ENCODE data around the gene ABCC12. TPM values are rescaled to one million over a fixed set of nuclear protein-coding genes. Genes with fewer than 3 reads are reported as not detected.

ABCC12 gene
- polyA plus RNA-seq, 1 donor (not counting 4 experiments of a cell fraction or from before 2014, with no cell fraction given) = not detected

- no peak overlapping the region for H3K27ac ChIP-seq (ENCODE audit: control insufficient read depth, insufficient read depth, low read length)
- H4K20me1 ChIP-seq (ENCODE audit: control insufficient read depth, extremely low read depth, insufficient read depth, low read length) = no peaks in the 10 kb centered on the region
- FAIRE-seq (no peak), DNase-seq (ENCODE audit: low read depth, low spot score) (no peak)
- no peaks in the 10 kb centered on the region for H3K27me3 ChIP-seq (ENCODE audit: control insufficient read depth, extremely low read depth, insufficient read depth, low read length)
- H2AFZ ChIP-seq (ENCODE audit: control insufficient read depth, low read length) = no peak overlapping the region
- H3K36me3 ChIP-seq (ENCODE audit: control insufficient read depth in 2 of 2, extremely low read depth in 1 of 2, insufficient read depth in 2 of 2, low read length in 2 of 2) = no peaks in the 10 kb centered on the region
- H3K9ac ChIP-seq (ENCODE audit: control insufficient read depth, extremely low read depth, insufficient read depth, low read length) = no peak overlapping the region
- TF ChIP-seq EZH2 (IDR thresholded peaks at IDR 0.05; ENCODE audit: low read length) (no peak), CTCF (optimal IDR thresholded peaks at IDR 0.05 in 1 of 3, IDR thresholded peaks at IDR 0.05 in 1 of 3, conservative IDR thresholded peaks at IDR 0.05 in 1 of 3; ENCODE audit: extremely low read depth in 1 of 3, insufficient read depth in 2 of 3, low read length in 3 of 3) (no peak)
- no peaks in the 10 kb centered on the region for H3K79me2 ChIP-seq (ENCODE audit: control insufficient read depth, insufficient read depth, low read length)
- H3K9me3 ChIP-seq (ENCODE audit: control insufficient read depth, low read depth, low read length) = no peaks in the 10 kb centered on the region
- no peak overlapping the region for H3K4me3 ChIP-seq (ENCODE audit: control insufficient read depth in 2 of 3, extremely low read depth in 1 of 3, insufficient read depth in 2 of 3, low read depth in 1 of 3, low read length in 3 of 3)
- no peaks in the 10 kb centered on the region for H3K9me1 ChIP-seq (ENCODE audit: control insufficient read depth, extremely low read depth, insufficient read depth, low read length)
- H3K4me1 ChIP-seq (ENCODE audit: control insufficient read depth, extremely low read depth, insufficient read depth, low read length) = no peaks in the 10 kb centered on the region
- no peak overlapping the region for H3K4me2 ChIP-seq (ENCODE audit: control insufficient read depth, extremely low read depth, insufficient read depth, low read depth, low read length)
- dilution Hi-C loops (cut with MboI; ENCODE audit: extremely low pct_ligation_motif_present, low sequenced_read_pairs) = no loop called here
Observed at GRCh38 chr16:48187779-48188178, 32.0 kb upstream of the ABCC12 start.

GRCh38 chr16:48184681-48185080 is 28.9 kb upstream of the ABCC12 start:
- DNase-seq (ENCODE audit: low read depth, low spot score) = no peak

More at GRCh38 chr16:48184681-48185080, 28.9 kb upstream of the ABCC12 start:
- TF ChIP-seq CTCF (optimal IDR thresholded peaks at IDR 0.05 in 1 of 3, IDR thresholded peaks at IDR 0.05 in 1 of 3, conservative IDR thresholded peaks at IDR 0.05 in 1 of 3; ENCODE audit: extremely low read depth in 1 of 3, insufficient read depth in 2 of 3, low read length in 3 of 3) (no peak), EZH2 (IDR thresholded peaks at IDR 0.05; ENCODE audit: low read length) (no peak)
- no peak for FAIRE-seq
- Histone ChIP-seq H4K20me1 (ENCODE audit: control insufficient read depth, extremely low read depth, insufficient read depth, low read length) (no peaks in the 10 kb centered on the region), H3K4me2 (ENCODE audit: control insufficient read depth, extremely low read depth, insufficient read depth, low read depth, low read length) (no peak overlapping the region), H3K27me3 (ENCODE audit: control insufficient read depth, extremely low read depth, insufficient read depth, low read length) (no peaks in the 10 kb centered on the region), H2AFZ (ENCODE audit: control insufficient read depth, low read length) (no peak overlapping the region), H3K4me3 (ENCODE audit: control insufficient read depth in 2 of 3, extremely low read depth in 1 of 3, insufficient read depth in 2 of 3, low read depth in 1 of 3, low read length in 3 of 3) (no peak overlapping the region), H3K9me3 (ENCODE audit: control insufficient read depth, low read depth, low read length) (no peaks in the 10 kb centered on the region), H3K4me1 (ENCODE audit: control insufficient read depth, extremely low read depth, insufficient read depth, low read length) (no peaks in the 10 kb centered on the region), H3K9ac (ENCODE audit: control insufficient read depth, extremely low read depth, insufficient read depth, low read length) (no peak overlapping the region), H3K79me2 (ENCODE audit: control insufficient read depth, insufficient read depth, low read length) (no peaks in the 10 kb centered on the region), H3K27ac (ENCODE audit: control insufficient read depth, insufficient read depth, low read length) (no peak overlapping the region), H3K9me1 (ENCODE audit: control insufficient read depth, extremely low read depth, insufficient read depth, low read length) (no peaks in the 10 kb centered on the region), H3K36me3 (ENCODE audit: control insufficient read depth in 2 of 2, extremely low read depth in 1 of 2, insufficient read depth in 2 of 2, low read length in 2 of 2) (no peaks in the 10 kb centered on the region)
- dilution Hi-C loops (cut with MboI; ENCODE audit: extremely low pct_ligation_motif_present, low sequenced_read_pairs) = no loop called here
